ENCODE measurements around the gene WDR59. TPM values are rescaled to one million over a fixed set of nuclear protein-coding genes. Genes with fewer than 3 reads are reported as not detected.

WDR59 gene
- total and polyA plus RNA-seq, 4 donors = 11.2 to 60.1 (median 32.0) TPM

DNA sequence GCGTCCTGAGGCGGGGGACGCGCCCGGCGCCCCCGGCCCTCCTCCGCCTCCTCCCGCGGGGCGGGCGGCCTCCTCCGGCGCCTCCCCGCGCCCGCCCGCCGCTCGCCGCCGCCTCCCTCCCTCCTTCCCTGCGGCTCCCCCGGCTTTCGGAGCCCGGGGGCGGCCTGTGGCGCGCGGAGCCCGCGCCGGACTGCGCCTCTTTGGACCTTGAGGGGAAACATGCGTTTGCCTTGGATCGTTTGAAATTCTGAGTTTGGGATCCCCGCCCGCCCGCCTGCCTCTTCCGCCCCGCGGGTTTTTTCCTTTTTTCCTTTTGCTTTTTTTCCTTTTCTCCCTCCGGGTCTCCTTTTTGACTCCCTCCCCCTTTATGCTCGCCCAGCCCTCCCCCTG, 14.3 kb upstream of the WDR59 start:
- H3K36me3 ChIP-seq (ENCODE audit: control insufficient read depth in 4 of 4, insufficient read depth in 4 of 4, low read length in 4 of 4) = peaks cover 0 to 2% (median 0%) of the 10 kb centered on the region in 4 donors
- WGBS, 2 donors = 0 to 2% methylated on average over 16 to 44 of the region's 44 CpGs

DNA sequence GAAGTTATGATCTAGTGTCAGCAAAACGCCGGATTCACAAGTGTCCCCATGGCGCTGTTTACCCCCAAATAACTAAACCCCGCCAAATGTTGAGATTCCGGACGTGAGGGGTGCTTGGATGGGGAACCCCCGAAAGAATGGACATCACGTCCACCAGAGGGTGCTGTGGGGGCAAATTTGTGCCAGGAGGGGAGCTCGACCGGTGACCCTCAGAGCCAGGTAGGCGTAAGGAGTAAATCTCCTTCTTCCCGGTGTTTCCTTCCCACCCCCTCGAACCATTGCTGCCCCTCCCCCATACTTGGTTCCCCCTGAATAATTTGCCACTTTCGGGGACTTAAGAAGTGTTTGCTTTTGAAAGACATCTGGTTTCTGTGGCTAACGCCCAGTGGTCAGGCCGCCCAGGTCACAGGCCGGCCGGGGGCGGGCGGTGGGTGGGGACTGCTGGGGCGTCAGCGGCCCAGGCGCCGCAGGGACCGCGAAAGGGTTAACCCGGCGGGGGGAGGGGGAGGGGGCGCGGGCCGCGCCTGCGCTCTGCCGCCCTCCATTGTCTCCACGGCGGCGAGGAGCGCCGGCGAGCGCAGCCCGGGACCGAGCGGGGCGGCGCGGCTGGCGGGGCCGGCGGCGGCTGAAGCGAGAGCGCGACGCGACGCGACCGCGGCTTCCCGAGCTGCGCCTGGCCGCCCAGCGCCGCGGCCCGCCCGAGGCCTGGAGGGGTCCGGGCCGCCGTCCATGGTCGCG, 13.7 kb upstream of the WDR59 start, which contains the start of gene ZNRF1:
Gene ZNRF1 (plus strand): TSS at position 544 of the 738 bp plus-strand sequence. CDS start 648 bp downstream, outside the sequence.
- DNase-seq (peak; percentile 91 to 95 (median 93)), ATAC-seq (ENCODE audit: insufficient read depth, low FRiP score) (peak; percentile 87)
- H3K27ac ChIP-seq (ENCODE audit: low read depth in 1 of 2, low read length in 1 of 2) = peak within 1 kb of the TSS; percentile 83 to 94
- WGBS, 2 donors = 0 to 1% methylated on average over 36 to 73 of the region's 73 CpGs
- H3K4me3 ChIP-seq = peak within 1 kb of the TSS; percentile 86
- H3K9me3 ChIP-seq (ENCODE audit: control insufficient read depth in 4 of 4, insufficient read depth in 3 of 4, low read length in 3 of 4) = no peaks in the 10 kb centered on the region
- H3K4me1 ChIP-seq (ENCODE audit: control insufficient read depth in 5 of 5, insufficient read depth in 5 of 5, low read length in 5 of 5) = peaks cover 3 to 31% (median 12%) of the 10 kb centered on the region in 5 donors
- H3K27me3 ChIP-seq (ENCODE audit: control insufficient read depth in 3 of 3, insufficient read depth in 3 of 3, low read length in 2 of 3) = no peaks in the 10 kb centered on the region
- TF ChIP-seq, protein P1, sequence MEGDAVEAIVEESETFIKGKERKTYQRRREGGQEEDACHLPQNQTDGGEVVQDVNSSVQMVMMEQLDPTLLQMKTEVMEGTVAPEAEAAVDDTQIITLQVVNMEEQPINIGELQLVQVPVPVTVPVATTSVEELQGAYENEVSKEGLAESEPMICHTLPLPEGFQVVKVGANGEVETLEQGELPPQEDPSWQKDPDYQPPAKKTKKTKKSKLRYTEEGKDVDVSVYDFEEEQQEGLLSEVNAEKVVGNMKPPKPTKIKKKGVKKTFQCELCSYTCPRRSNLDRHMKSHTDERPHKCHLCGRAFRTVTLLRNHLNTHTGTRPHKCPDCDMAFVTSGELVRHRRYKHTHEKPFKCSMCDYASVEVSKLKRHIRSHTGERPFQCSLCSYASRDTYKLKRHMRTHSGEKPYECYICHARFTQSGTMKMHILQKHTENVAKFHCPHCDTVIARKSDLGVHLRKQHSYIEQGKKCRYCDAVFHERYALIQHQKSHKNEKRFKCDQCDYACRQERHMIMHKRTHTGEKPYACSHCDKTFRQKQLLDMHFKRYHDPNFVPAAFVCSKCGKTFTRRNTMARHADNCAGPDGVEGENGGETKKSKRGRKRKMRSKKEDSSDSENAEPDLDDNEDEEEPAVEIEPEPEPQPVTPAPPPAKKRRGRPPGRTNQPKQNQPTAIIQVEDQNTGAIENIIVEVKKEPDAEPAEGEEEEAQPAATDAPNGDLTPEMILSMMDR (IDR thresholded peaks at IDR 0.05; ENCODE audit: control extremely low read depth, extremely low read depth) = peak; percentile 48
- H3K36me3 ChIP-seq (ENCODE audit: control insufficient read depth in 4 of 4, insufficient read depth in 4 of 4, low read length in 4 of 4) = peaks cover 0 to 2% (median 0%) of the 10 kb centered on the region in 4 donors
- peak within 1 kb of the TSS; percentile 57 to 68 for H3K9ac ChIP-seq (ENCODE audit: insufficient read depth in 1 of 2, low read length in 2 of 2)

More for the DNA sequence above, 14.3 kb upstream of the WDR59 start:
- TF ChIP-seq, protein P1 (IDR thresholded peaks at IDR 0.05; ENCODE audit: control extremely low read depth, extremely low read depth) = no peak
- Histone ChIP-seq H3K4me1 (ENCODE audit: control insufficient read depth in 5 of 5, insufficient read depth in 5 of 5, low read length in 5 of 5) (peaks cover 3 to 31% (median 12%) of the 10 kb centered on the region in 5 donors), H3K27ac (ENCODE audit: low read depth in 1 of 2, low read length in 1 of 2) (peak overlapping the region; percentile 83 to 94), H3K9me3 (ENCODE audit: control insufficient read depth in 4 of 4, insufficient read depth in 3 of 4, low read length in 3 of 4) (no peaks in the 10 kb centered on the region), H3K4me3 (peak overlapping the region; percentile 86), H3K27me3 (ENCODE audit: control insufficient read depth in 3 of 3, insufficient read depth in 3 of 3, low read length in 2 of 3) (no peaks in the 10 kb centered on the region), H3K9ac (ENCODE audit: insufficient read depth in 1 of 2, low read length in 2 of 2) (no peak overlapping the region)
- ATAC-seq (ENCODE audit: insufficient read depth, low FRiP score) = peak; percentile 10
- DNase-seq = peak; percentile 46 to 61 (median 48)

DNA sequence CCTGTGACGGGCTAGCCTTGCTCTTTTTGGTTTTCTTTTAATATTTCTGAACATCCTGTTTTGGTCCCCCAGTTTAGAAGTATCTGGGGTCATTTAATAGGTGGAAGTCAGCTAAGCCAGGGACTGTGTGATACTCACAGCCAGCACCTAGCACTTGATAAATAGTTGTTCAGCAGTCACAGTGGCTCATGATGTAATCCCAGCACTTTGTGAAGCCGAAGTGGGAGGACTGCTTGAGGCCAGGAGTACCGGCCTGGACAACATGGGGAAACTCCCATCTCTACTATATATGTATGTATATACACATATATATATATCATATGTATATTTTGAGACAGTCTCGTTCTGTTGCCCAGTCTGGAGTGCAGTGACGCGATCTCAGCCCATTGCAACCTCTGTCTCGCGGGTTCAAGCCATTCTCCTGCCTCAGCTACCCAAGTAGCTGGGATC, 12.1 kb upstream of the WDR59 start:
- H3K4me3 ChIP-seq = no peak overlapping the region
- peaks cover 3 to 37% (median 14%) of the 10 kb centered on the region in 5 donors for H3K4me1 ChIP-seq (ENCODE audit: control insufficient read depth in 5 of 5, insufficient read depth in 5 of 5, low read length in 5 of 5)
- H3K36me3 ChIP-seq (ENCODE audit: control insufficient read depth in 4 of 4, insufficient read depth in 4 of 4, low read length in 4 of 4) = no peaks in the 10 kb centered on the region
- TF ChIP-seq, protein P1 (IDR thresholded peaks at IDR 0.05; ENCODE audit: control extremely low read depth, extremely low read depth) = no peak
- H3K27me3 ChIP-seq (ENCODE audit: control insufficient read depth in 3 of 3, insufficient read depth in 3 of 3, low read length in 2 of 3) = no peaks in the 10 kb centered on the region
- no peak overlapping the region for H3K9ac ChIP-seq (ENCODE audit: insufficient read depth in 1 of 2, low read length in 2 of 2)
- no peak overlapping the region for H3K27ac ChIP-seq (ENCODE audit: low read depth in 1 of 2, low read length in 1 of 2)
- DNase-seq (no peak), ATAC-seq (ENCODE audit: insufficient read depth, low FRiP score) (no peak)
- H3K9me3 ChIP-seq (ENCODE audit: control insufficient read depth in 4 of 4, insufficient read depth in 3 of 4, low read length in 3 of 4) = no peaks in the 10 kb centered on the region
- 79 to 90% methylated on average over 8 of the region's 8 CpGs for WGBS, 2 donors
